Cardiac muscle cell (in vitro differentiated cells and primary cell): ENCODE data around the gene ZNF132. TPM values are rescaled to one million over a fixed set of nuclear protein-coding genes. Genes with fewer than 3 reads are reported as not detected.
"Not testable (repeated sequence)": the region's sequence is repeated elsewhere in the genome, so short reads cannot be mapped to it uniquely, and the experiment has no call there.

Source experiments
- DNase-seq, 2 donors: peaks; one replicate each; pipeline versions ENCODE4 v3.0.0 to v3.0.0-alpha.2; 2010 to 2017; ENCODE audit warnings: low read depth in 1 of 2, low spot score in 1 of 2
- H3K27ac ChIP-seq: fragments of 200-600 bp; sonication (generic); 2 replicates; pipeline ENCODE4 v1.5.1; 2016
- H3K27me3 ChIP-seq: fragments of 200-600 bp; sonication (generic); 2 replicates; pipeline ENCODE4 v1.6.0; 2016; ENCODE audit warnings: control low read depth
- H3K36me3 ChIP-seq: fragments of 200-600 bp; sonication (generic); 2 replicates; pipeline ENCODE4 v1.5.1; 2016; ENCODE audit warnings: control low read depth
- H3K4me1 ChIP-seq: fragments of 200-600 bp; sonication (generic); 2 replicates; pipeline ENCODE4 v1.8.1; 2017; ENCODE audit warnings: low read depth, mild to moderate bottlenecking, mixed run types
- H3K4me3 ChIP-seq: fragments of 200-600 bp; sonication (generic); 2 replicates; pipeline ENCODE4 v1.5.1; 2016; ENCODE audit warnings: mild to moderate bottlenecking
- H3K9me3 ChIP-seq: fragments of 200-600 bp; sonication (generic); 2 replicates; pipeline ENCODE4 v1.5.1; 2017; ENCODE audit warnings: low read depth, mild to moderate bottlenecking, control low read depth
- polyA plus RNA-seq: library from polyadenylated mRNA; unstranded; fragments of >200 nt; fragmentation: Nextera tagmentation; extraction: Ambion mirVana; gene quantifications from 2 replicates; pipeline ENCODE4 v1.2.1, GENCODE V29; 2016
- total RNA-seq: library from RNA; depleted of rRNA; stranded (reverse); fragments of >200 nt; gene quantifications from 2 replicates; pipeline ENCODE4 v1.2.3, GENCODE V29; 2016
- TF ChIP-seq, protein P1 (sequence below): IDR thresholded peaks from 2 replicates; pipeline ENCODE4 v1.5.1; 2012; ENCODE audit warnings: low read depth, mild to moderate bottlenecking, low read length

The ZNF132 gene
- total and polyA plus RNA-seq, 2 experiments from 2014 or later = 1.4 TPM; not detected in 1

DNA sequence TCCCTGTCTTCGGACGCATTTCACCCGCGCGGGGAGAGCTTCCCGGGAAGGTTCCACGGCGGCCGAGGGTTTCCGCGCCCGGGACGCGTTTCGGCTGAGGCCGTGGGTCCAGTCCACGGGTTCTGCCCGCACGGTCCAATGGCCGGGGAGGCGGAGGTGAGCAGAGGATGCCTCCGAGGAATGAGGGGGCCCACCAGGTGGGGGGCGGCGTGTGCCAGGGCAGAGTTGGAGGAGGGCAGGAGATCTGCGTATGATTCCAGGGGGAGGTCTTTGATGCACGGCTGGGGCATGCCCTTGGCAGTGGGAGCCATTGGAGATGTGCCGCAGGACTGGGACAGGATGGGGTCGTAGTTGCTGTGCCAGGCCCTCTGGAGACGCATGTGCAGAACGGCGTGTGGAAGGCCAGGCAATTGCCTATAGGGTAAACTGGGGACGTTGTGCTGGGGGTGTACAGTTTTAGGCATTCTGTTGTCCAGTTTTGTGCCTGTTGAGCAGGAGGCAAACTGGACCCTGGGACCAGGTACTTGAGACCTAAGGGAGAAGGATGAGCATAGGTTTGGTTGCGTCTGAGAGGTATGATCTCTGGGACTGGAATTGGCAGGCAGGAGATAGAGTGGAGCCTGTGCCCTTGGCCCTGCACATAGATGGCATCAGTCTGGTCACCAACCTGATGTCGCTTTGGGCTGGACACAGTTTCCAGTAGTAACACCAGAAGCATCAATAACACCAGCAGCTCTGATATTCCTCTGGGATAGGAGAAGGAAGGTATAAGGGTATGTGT is 30.8 kb downstream of the ZNF132 start:
- DNase-seq = peak in 1 of 2 donors; percentile 35
- Histone ChIP-seq H3K36me3 (no peaks in the 10 kb centered on the region), H3K27me3 (no peaks in the 10 kb centered on the region), H3K27ac (no peak overlapping the region), H3K9me3 (no peaks in the 10 kb centered on the region), H3K4me1 (peaks cover 4% of the 10 kb centered on the region), H3K4me3 (peak overlapping the region; percentile 75)
- TF ChIP-seq, protein P1, sequence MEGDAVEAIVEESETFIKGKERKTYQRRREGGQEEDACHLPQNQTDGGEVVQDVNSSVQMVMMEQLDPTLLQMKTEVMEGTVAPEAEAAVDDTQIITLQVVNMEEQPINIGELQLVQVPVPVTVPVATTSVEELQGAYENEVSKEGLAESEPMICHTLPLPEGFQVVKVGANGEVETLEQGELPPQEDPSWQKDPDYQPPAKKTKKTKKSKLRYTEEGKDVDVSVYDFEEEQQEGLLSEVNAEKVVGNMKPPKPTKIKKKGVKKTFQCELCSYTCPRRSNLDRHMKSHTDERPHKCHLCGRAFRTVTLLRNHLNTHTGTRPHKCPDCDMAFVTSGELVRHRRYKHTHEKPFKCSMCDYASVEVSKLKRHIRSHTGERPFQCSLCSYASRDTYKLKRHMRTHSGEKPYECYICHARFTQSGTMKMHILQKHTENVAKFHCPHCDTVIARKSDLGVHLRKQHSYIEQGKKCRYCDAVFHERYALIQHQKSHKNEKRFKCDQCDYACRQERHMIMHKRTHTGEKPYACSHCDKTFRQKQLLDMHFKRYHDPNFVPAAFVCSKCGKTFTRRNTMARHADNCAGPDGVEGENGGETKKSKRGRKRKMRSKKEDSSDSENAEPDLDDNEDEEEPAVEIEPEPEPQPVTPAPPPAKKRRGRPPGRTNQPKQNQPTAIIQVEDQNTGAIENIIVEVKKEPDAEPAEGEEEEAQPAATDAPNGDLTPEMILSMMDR = no peak

DNA sequence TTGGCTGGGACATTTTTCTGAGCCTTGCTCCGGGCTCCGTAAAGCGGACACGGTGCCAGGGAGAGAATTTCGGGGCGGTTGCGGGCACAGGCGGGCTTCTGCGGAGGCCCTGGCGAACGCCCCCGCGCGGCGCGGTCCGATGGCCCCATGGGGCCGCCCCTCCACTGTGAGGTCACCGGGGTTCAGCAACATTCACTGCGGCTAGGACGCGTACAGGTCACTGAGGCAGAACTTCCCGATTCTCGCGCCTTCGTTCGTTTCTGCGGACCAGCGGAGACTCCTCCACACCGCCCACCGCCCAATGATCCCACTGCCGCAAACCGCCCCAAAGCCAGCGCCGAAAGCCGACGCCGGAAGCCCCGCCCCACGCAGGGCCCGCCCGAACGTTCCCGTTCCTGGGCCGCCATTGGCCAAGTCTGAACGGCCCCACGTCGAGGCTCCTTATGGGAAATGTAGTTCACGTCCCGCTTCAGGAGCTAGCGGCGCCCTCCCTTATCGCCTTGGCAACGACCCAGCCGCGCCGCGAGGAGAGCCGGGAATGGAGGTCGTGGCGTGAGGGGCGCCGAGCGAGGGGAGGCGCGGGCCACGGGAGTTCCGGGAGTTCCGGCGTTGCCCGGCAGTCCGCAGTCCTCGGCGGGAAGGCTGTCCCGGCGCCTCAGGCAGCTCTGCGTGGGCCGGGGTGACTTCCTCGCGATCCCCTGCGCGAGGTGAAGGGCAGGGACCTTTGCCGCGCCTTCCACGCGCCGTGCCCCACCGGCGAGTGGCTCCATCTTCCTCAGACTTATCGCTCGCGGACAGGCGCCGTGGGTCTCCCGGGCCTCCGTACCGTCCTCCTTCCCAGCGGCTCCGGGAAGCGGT is 31.6 kb downstream of the ZNF132 start, which contains the start of gene ZNF584:
TSS of gene ZNF584 (plus strand) at position 498 of the 858 bp plus-strand sequence. CDS start 499 bp downstream, outside the sequence.
- Histone ChIP-seq H3K36me3 (no peaks in the 10 kb centered on the region), H3K27me3 (no peaks in the 10 kb centered on the region), H3K9me3 (no peaks in the 10 kb centered on the region), H3K4me1 (peaks cover 4% of the 10 kb centered on the region), H3K27ac (peak within 1 kb of the TSS; percentile 78), H3K4me3 (peak within 1 kb of the TSS; percentile 75)
- DNase-seq = peak; percentile 96 to 98
- TF ChIP-seq, protein P1 = peak; percentile 25

DNA sequence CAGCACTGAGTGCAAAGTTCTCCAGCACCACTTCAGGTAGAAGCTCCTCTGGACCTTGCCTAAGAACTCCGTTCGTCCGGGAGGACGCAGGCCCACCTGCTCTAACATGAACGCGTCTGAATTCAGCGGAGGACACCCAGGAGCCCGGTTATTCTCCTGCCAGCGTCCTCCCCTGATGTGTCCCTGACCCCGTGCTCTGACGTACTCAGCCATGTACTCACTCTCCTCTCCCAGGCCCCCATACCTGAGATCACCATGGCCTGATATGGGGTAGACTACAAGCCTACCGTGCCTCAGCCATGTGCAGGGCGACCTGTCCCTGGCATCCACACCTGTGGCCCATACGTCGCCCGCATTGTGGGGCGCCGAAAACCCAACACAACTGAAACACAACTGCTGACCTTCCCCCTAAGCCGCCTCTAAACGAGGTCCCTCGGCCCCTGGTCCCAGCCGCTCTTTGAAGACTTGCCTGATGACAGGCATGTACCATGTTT is 32.2 kb downstream of the ZNF132 start:
- Histone ChIP-seq H3K4me1 (peaks cover 4% of the 10 kb centered on the region), H3K27ac (peak overlapping the region; percentile 78), H3K36me3 (no peaks in the 10 kb centered on the region), H3K27me3 (no peaks in the 10 kb centered on the region), H3K9me3 (no peaks in the 10 kb centered on the region), H3K4me3 (peak overlapping the region; percentile 75)
- TF ChIP-seq, protein P1 = no peak
- DNase-seq = no peak

DNA sequence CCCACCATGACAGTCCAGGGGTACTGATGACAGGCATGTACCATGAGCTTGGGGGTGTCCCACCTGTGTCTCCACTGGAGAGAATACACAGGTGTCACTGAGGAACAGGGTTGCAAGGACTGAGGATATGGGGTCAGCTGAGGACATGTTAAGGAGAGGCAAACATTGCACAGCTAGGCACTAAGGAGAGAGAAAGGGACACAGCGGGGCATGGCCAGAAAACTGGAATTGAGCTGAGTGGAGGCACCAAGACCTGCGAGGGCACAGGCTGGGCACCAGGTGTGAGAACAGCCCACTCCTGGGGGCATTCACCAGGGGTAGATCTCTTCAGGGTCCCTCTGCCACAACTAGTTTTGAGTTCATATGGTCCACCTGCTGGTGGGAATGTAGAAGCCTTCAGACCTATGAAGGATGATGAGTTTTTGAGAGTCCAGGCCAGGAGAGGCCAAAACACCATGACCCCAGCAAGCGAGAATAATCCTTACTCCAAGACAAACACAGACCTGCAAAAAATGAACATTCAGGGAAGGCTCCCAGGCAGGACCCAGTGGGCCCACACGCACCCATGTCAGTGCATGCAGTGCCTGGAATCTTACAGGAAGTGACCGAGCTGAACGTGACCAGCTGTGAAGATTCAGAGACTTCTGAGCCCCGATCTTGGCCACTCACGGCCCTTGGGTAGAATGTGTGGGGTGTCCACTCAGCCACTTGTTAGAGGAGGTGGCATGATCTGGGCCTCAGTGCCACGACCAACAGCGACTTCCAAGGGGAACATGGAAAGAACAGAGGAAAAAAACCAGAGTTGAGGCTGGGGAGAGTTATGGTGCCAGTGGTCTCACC is 32.9 kb downstream of the ZNF132 start:
- Histone ChIP-seq H3K36me3 (no peaks in the 10 kb centered on the region), H3K4me3 (peak overlapping the region; percentile 75), H3K9me3 (no peaks in the 10 kb centered on the region), H3K27me3 (no peaks in the 10 kb centered on the region), H3K4me1 (peaks cover 4% of the 10 kb centered on the region), H3K27ac (peak overlapping the region; percentile 78)
- TF ChIP-seq, protein P1 = peak; percentile 40
- DNase-seq = no peak

DNA sequence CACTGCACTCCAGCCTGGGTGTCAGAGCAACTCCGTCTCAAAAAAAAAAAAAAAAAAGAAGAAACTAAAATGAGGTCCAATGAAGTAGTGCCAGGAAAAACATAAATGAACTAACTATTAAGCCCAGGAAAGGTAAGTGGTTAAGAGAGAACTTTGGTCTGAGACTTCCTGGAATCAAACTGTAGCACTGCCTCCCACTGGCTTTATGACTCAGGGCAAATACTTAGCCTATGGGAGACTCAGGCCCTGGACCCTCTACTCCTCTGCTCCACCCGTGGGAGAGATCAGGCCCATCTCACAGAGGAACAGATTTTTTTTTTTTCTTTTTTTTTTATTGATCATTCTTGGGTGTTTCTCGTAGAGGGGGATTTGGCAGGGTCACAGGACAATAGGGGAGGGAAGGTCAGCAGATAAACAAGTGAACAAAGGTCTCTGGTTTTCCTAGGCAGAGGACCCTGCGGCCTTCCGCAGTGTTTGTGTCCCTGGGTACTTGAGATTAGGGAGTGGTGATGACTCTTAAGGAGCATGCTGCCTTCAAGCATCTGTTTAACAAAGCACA is 36.0 kb downstream of the ZNF132 start:
- not testable (repeated sequence) for H3K27ac ChIP-seq, H3K27me3 ChIP-seq, H3K4me3 ChIP-seq, H3K36me3 ChIP-seq, DNase-seq, H3K9me3 ChIP-seq
- peaks cover 11% of the 10 kb centered on the region for H3K4me1 ChIP-seq
